ENCODE results near the gene BMPER.

DNA sequence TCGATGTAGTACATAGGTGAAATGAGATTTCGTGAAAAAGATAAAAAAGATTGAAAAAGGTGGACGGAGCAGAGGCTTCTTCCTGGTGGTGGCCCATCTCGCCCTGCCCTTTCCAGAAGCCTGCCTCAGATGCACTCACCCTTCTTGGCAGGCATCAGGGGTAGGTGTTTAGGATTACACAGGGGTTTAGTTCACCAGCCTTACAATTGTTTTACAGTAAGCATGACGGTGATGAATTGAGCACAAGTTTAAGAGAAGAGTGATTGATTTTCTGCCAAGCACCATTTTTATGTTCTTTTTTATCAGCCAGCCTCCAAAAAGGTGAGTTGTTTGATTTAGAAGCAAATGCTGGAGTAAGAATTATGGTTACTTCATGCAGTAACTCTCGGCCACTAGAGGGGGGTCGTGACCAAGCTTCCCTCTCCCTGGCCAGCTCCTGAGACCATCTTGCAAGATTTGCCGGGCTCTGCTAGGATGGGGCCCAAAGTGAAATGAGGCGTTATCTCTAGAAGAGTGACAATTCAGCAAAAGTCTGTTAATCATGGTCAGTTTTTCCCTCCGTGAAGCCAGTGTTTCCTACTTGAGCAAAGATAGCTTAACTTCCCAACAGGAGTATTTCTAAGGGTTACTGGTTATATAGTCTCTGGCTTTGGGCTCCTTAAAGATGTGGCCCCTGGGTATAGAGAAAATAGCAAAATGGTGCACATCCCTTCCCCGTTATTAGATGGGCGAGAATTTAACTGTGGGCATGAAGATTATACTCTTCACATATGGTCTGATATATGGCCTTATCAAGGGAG lies 228.8 kb downstream of the BMPER start:
- TF ChIP-seq TAF1 (IDR thresholded peaks at IDR 0.05; ENCODE audit: low read depth): no peak
- no peak for TF ChIP-seq POLR2AphosphoS5 (IDR thresholded peaks at IDR 0.05)
- TF ChIP-seq EZH2 (IDR thresholded peaks at IDR 0.05; ENCODE audit: borderline replicate concordance, insufficient read depth, low read length, poor library complexity, severe bottlenecking): no peak

Measured in neural cell (in vitro differentiated cells).